Head of caudate nucleus (tissue), 42 donors: ENCODE measurements around the gene CERS6.
A peak's percentile ranks its signal among the peaks of the same experiment; 100 is the strongest.
"Not testable (repeated sequence)": the region's sequence is repeated elsewhere in the genome, so short reads cannot be mapped to it uniquely, and the experiment has no call there.

ENCODE experiments used
- DNase-seq, 42 donors: peaks; one replicate each; pipeline versions ENCODE4 v3.0.0 to v3.0.0-alpha.2; 2020 to 2021; ENCODE audit warnings: mixed read lengths in 7 of 42
- intact Hi-C: fragments of 100-400 bp; cut with DNase I; formaldehyde crosslinking; loops from one replicate; pipeline ENCODE4 v1.15.0; 2022

CERS6 gene

DNA sequence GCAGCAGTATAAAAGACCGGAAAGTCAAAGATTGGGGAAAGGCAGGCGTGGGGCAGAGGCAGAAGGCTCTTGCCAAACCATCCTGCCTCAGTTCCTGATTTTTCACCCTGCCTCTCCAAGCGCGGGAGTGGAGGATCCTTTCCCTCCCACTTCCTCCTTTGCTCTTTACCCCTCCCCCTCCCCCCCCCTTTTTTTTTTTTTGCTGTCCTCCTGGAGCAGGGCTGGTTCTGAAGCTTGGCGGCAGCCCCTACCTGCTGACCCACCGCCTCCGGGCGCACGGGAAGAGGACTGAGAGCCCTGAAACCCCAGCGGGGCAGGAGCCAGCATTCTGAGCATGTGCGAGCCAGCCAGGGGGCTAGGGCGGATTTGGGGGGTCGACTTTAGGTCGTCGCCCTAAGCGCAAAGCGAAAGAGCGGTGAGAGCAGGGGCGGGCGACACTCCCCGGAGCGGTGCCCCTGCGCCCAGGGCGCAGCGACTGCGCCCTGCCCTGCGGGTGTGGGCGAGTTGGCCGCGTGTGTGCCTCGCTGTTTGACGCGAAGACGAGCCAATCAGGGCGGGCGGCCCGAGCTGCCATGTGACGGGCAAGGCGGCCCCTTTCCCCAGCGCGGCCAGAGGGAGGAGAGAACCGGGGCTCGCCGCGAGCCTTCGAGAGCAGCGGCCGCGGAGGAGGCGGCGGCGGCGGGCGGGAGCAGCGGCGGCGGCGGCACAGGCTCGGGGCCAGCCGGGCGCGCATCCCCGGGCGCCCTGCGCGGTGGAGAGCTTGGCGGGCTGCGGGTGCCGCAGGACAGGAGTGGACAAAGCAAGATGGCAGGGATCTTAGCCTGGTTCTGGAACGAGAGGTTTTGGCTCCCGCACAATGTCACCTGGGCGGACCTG, at the start of gene CERS6:
CERS6 (plus strand) TSS at position 628 of the 876 bp plus-strand sequence; CDS start at position 805, 177 bp downstream.
- intact Hi-C loops, result no loop called here

GRCh38 chr2:168412301-168412700, 43.8 kb upstream of the CERS6 start:
- intact Hi-C loops, DNase-seq: not testable (repeated sequence)

More for the DNA sequence above, at the start of gene CERS6:
- peak; percentile 81 to 97 (median 93) for DNase-seq

- DNase-seq, intact Hi-C loops: not testable (repeated sequence)
Observed at GRCh38 chr2:168413101-168413500, 43.0 kb upstream of the CERS6 start.

DNA sequence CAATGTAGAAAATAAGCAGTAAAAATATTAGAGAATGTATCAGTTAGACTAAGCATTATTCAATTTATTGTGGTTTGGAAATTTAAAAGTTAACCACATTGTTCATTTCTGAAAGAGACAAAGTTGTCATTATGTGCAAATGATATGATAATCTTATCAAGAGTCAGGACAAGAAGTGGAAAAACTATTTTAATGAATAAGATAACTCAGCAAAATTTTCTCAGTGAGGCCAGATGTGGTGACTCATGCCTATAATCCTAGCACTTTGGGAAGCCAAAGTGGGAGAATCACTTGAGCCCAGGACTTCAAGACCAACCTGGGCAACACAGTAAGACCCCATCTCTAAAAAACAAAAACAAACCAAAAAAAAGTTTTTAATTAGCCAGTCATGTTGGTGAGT, 39.5 kb upstream of the CERS6 start:
- DNase-seq, result no peak
- intact Hi-C loops, result no loop called here

GRCh38 chr2:168422584-168422983, 33.5 kb upstream of the CERS6 start:
- intact Hi-C loops, result no loop called here
- DNase-seq, result no peak

GRCh38 chr2:168424112-168424951, 31.7 kb upstream of the CERS6 start:
- no peak for DNase-seq
- intact Hi-C loops, result no loop called here

- no peak for DNase-seq
- intact Hi-C loops, result no loop called here
Observed at GRCh38 chr2:168424971-168425370, 31.1 kb upstream of the CERS6 start.

DNA sequence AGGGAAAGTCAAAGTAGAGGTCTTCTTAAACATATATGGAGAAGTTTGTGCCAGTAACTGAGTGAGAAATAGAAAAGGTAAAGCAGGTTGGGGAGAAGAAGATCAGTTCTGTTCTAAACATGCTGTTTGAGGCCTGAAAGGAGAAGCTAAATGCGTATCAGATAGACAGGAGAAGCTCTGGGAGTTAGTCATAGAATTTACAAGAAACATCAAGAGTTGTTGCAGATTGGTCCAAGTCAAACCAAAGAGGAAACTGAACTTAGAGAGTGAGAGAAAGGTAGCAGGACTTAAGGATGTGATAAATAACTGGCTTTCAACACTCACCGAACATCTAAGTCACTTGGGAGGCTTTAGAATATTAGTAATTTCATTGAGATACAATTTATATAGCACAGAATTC, 29.2 kb upstream of the CERS6 start:
- intact Hi-C loops, result no loop called here
- DNase-seq, result no peak

DNA sequence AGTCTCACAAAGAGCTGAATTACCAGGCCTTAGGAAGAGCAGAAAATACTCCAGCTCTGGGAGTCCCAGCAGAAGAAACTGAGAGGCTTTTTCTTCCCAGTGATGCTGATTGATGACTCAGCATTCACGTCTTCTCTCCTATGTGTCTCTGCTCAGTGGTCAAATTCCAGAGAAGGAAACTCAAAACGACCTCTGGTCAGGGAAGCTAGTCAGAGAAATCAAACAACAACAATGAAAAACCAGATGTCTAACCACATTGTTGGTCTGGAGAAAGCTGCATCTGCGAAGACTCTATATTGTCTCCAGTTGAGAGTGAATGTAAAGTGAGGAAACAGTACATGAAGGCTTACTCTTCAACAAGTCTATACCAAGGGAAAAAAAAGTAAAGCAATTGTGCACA, 28.6 kb upstream of the CERS6 start:
- intact Hi-C loops, result no loop called here
- no peak for DNase-seq

DNA sequence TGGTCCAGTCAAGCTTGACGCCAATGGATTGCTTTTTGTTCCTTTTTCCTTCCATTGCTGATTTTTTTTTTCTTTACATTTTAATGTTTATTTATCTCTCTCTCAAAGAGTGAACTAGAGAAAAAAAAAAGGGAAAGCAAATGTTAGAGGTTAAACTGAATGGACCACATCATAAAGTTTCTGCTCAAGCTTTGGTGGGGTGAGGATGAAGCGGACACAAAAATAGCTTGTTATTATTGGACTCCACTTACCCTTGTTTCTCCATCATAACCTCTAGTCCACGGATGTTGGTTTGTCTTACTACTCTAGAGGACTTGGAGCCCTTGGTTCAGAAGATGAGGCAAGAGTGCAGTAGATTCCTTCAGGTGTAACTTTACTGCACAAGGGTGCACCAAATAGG, 27.6 kb upstream of the CERS6 start:
- intact Hi-C loops, result no loop called here
- DNase-seq, result no peak

DNA sequence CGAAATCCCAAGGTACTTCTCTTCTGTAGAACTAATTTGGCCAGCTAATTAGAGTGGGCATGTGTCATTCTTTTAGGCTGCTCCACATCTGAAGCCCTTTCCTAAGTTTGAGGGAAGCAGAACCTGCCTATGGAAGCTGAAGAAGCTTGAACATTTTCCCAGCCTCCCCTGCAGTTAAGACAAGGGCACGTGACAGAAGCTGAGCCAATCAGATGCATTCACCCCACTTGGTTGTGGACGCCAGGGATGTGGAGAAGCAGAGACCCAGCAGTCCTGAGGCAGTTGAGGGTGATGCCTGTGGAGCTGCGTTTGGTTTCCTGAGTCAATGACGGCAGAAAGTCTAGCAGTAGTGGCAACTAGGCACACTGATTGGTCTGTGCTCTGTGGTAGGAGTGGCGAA, 26.1 kb upstream of the CERS6 start:
- DNase-seq, result no peak
- intact Hi-C loops, result no loop called here

DNA sequence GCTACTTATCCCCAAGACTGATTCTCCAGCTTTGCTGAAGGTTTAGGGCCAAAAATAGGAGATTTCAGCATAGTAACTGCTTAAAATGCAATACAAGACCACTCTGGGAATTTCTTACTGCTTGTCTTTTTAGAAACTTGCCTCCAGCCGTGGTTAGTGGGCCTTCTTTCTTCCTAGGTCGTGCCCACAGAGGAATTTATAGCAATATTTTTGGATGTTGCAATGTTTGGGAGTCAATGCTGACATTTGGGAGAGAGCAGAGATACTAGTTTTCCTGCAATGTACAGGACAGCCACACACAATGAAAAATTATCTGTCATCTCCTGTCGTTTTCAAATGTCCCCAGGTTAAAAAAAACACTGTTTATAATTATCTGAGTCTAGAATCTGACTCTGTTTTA, 25.6 kb upstream of the CERS6 start:
- intact Hi-C loops, result no loop called here
- no peak for DNase-seq

GRCh38 chr2:168431301-168432024, 24.6 kb upstream of the CERS6 start:
- intact Hi-C loops, result no loop called here
- DNase-seq, result no peak

DNA sequence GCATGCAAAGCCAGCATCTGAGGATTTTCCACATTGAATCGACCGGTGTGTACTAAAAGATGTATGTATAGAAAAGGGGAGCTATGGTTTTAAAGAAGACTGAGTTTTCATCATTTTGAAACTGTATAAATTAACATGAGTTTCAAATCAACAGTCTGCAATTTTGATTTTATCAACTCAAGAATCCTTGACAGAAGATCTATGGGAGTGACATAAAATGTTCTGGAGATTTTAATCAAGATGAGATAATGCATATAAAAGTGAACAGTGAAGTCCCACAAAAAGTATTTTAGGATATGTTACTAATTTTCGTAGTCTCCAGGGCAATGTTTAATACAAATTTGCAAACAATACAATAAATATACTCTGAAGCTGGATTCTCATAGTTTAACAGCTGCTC, 24.0 kb upstream of the CERS6 start:
- intact Hi-C loops, result no loop called here
- no peak for DNase-seq

GRCh38 chr2:168432565-168433186, 23.4 kb upstream of the CERS6 start:
- intact Hi-C loops, result no loop called here

GRCh38 chr2:168433527-168433926, 22.5 kb upstream of the CERS6 start:
- intact Hi-C loops, result no loop called here

More at GRCh38 chr2:168432565-168433186, 23.4 kb upstream of the CERS6 start:
- no peak for DNase-seq

DNA sequence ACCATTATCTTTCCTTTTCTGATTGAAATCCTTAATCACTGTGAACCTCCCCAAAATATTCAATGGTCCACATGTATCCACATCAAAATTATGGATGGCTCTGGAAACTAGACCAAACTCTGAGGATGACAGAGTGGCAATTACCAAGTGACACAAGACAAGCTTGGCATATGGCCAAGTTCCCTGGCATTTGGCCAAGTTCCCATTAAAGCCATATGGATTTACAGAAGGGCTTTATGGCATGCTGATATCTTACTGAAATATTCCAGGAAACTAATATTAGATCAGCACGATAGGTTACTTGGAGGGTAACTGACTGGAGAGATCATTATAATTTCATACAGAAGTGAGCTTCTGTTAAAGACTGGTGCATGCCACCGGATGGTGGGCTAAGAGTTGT, 21.9 kb upstream of the CERS6 start:
- DNase-seq, result peak in 17 of 42 donors; percentile 10 to 75 (median 30)
- intact Hi-C loops, result no loop called here

More at GRCh38 chr2:168433527-168433926, 22.5 kb upstream of the CERS6 start:
- DNase-seq, result no peak

- intact Hi-C loops, result no loop called here
- no peak for DNase-seq
Observed at GRCh38 chr2:168436840-168437239, 19.2 kb upstream of the CERS6 start.

- intact Hi-C loops, result no loop called here
- DNase-seq, result peak in 1 of 42 donors; percentile 18
Observed at GRCh38 chr2:168438553-168438952, 17.5 kb upstream of the CERS6 start.
